ENCODE measurements around the gene SORL1.

DNA sequence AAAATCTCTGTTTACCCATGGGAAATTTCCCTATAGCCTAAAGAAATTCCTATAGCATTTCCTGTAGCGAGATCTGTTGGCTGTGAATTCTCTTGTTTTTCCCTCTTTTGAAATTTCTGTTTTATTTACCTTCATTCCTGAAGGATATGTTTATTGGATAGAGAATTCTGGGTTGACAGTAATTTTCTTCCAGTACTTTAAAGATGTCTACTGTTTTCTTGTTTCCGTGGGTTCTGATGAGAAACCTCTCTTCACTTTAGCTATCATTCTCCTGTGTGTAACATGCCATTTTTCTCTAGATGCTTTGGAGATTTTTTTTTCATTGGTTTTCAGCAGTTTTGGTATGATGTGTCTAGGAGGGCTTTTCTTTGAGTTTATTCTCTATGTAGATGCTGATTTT is 78.1 kb downstream of the SORL1 start:
- TF ChIP-seq, protein P1, sequence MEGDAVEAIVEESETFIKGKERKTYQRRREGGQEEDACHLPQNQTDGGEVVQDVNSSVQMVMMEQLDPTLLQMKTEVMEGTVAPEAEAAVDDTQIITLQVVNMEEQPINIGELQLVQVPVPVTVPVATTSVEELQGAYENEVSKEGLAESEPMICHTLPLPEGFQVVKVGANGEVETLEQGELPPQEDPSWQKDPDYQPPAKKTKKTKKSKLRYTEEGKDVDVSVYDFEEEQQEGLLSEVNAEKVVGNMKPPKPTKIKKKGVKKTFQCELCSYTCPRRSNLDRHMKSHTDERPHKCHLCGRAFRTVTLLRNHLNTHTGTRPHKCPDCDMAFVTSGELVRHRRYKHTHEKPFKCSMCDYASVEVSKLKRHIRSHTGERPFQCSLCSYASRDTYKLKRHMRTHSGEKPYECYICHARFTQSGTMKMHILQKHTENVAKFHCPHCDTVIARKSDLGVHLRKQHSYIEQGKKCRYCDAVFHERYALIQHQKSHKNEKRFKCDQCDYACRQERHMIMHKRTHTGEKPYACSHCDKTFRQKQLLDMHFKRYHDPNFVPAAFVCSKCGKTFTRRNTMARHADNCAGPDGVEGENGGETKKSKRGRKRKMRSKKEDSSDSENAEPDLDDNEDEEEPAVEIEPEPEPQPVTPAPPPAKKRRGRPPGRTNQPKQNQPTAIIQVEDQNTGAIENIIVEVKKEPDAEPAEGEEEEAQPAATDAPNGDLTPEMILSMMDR (IDR thresholded peaks at IDR 0.05) = no peak
- no peak for TF ChIP-seq POLR2A (IDR thresholded peaks at IDR 0.05)
- no peak for TF ChIP-seq POLR2AphosphoS5 (IDR thresholded peaks at IDR 0.05)

Measured in suprapubic skin (tissue), 4 donors.